SK-N-SH (cell line): ENCODE measurements around the gene COMMD10.

Experiments used
- CTCF ChIP-seq: fragments of 200-600 bp; sonication (generic); IDR thresholded peaks from 2 replicates; pipeline ENCODE4 v1.6.1; 2017; ENCODE audit warnings: antibody characterized with exemption, mild to moderate bottlenecking, moderate library complexity
- JUND ChIP-seq: IDR thresholded peaks from 2 replicates; pipeline ENCODE4 v1.4.0; 2012
- NFIC ChIP-seq: IDR thresholded peaks from 2 replicates; pipeline ENCODE4 v1.4.0; 2012; ENCODE audit warnings: borderline replicate concordance
- PBX3 ChIP-seq: IDR thresholded peaks from 2 replicates; pipeline ENCODE4; 2012
- USF1 ChIP-seq: IDR thresholded peaks from 2 replicates; pipeline ENCODE4 v1.4.0; 2012; ENCODE audit warnings: low read depth, borderline replicate concordance

DNA sequence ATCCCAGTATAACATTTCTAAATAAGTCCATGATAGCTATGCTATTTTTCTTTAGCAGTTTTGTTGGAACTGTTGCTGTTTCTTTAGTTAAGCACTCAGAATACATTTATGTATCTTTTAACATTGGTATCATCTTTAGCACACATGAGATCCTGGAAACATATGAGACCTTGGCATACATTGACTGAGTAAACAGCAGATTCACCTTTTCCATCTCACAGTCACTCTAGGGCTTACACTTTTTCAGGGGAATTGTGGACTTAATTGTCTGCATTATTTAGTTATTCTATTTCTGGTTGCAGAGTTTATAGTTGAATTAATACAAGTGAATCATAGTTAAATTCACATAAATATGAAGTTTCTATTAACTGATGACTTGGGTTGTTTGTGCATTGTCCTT, 70.1 kb downstream of the COMMD10 start:
- TF ChIP-seq PBX3 = no peak
- TF ChIP-seq CTCF = no peak
- TF ChIP-seq USF1 = no peak
- no peak for TF ChIP-seq JUND
- TF ChIP-seq NFIC = no peak
